GM12892 (cell line): Measurements from ENCODE around the gene TSGA10.

Experiments
- POLR2A ChIP-seq: IDR thresholded peaks from 2 replicates; pipeline ENCODE4 v1.6.1; 2011; ENCODE audit warnings: low read depth, low read length, control low read depth
- TAF1 ChIP-seq: IDR thresholded peaks from 2 replicates; pipeline ENCODE4 v1.6.1; 2011; ENCODE audit warnings: low read depth, mild to moderate bottlenecking, control low read depth, low read length, borderline replicate concordance

DNA sequence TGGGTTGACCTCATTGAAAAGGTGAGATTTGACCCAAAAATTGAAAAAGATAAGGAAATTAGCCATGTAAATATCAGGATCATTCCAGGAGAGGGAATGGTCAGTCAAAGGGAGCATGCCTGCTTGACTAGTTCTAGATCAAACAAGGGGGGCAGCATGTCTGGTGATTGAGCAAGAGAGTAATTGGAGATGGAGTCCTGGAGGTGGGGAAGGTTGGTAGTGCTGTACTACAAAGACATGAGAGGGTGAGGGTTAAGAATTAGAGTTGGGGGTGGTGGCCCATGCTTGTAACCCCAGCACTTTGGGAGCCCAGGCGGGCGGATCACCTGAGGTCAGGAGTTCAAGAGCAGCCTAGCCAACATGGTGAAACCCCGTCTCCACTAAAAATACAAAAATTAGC is 28.3 kb upstream of the TSGA10 start:
- no peak for TF ChIP-seq POLR2A
- TF ChIP-seq TAF1 = no peak
